T-helper 2 cell treated with Interferon-gamma antibody and Interleukin-4, amounts not matched to agents 5 μg/mL and 100 μg/mL, for 36 hours (primary cell): ENCODE measurements around the gene MSTN.

ENCODE experiments used
- DNase-seq: peaks from one replicate; pipeline ENCODE4 v3.0.0; 2021; ENCODE audit warnings: low spot score
- H3K27ac Mint-ChIP-seq: one replicate; pipeline ENCODE4 v1.8.0; 2021; ENCODE audit warnings: mild to moderate bottlenecking, mixed read lengths
- H3K27me3 Mint-ChIP-seq: one replicate; pipeline ENCODE4 v1.8.0; 2021; ENCODE audit warnings: low read depth, mixed read lengths
- H3K36me3 Mint-ChIP-seq: one replicate; pipeline ENCODE4 v1.8.0; 2021; ENCODE audit warnings: low read depth, mixed read lengths
- H3K4me1 Mint-ChIP-seq: one replicate; pipeline ENCODE4 v1.8.0; 2021; ENCODE audit warnings: low read depth, mixed read lengths
- H3K4me3 Mint-ChIP-seq: one replicate; pipeline ENCODE4 v1.8.0; 2022; ENCODE audit warnings: mild to moderate bottlenecking, moderate library complexity, mixed read lengths
- H3K9me3 Mint-ChIP-seq: one replicate; pipeline ENCODE4 v1.8.0; 2021; ENCODE audit warnings: mixed read lengths

MSTN gene

GRCh38 chr2:190084704-190085103 lies 22.2 kb upstream of the MSTN start:
- Mint-ChIP-seq H3K36me3 (no peaks in the 10 kb centered on the region), H3K27ac (no peak overlapping the region), H3K4me3 (no peak overlapping the region), H3K4me1 (no peaks in the 10 kb centered on the region), H3K27me3 (peaks cover 9% of the 10 kb centered on the region), H3K9me3 (no peaks in the 10 kb centered on the region)
- DNase-seq = no peak

- no peak for DNase-seq
- no peak overlapping the region for H3K4me3 Mint-ChIP-seq
- H3K27ac Mint-ChIP-seq = no peak overlapping the region
- H3K36me3 Mint-ChIP-seq = no peaks in the 10 kb centered on the region
- H3K27me3 Mint-ChIP-seq = peaks cover 19% of the 10 kb centered on the region
- no peaks in the 10 kb centered on the region for H3K9me3 Mint-ChIP-seq
- H3K4me1 Mint-ChIP-seq = no peaks in the 10 kb centered on the region
Measured at GRCh38 chr2:190082118-190082517, 19.6 kb upstream of the MSTN start.

GRCh38 chr2:190080527-190081049 lies 18.1 kb upstream of the MSTN start:
- Mint-ChIP-seq H3K36me3 (no peaks in the 10 kb centered on the region), H3K27me3 (peaks cover 27% of the 10 kb centered on the region), H3K9me3 (no peaks in the 10 kb centered on the region), H3K4me3 (no peak overlapping the region), H3K27ac (no peak overlapping the region), H3K4me1 (no peaks in the 10 kb centered on the region)
- no peak for DNase-seq

DNA sequence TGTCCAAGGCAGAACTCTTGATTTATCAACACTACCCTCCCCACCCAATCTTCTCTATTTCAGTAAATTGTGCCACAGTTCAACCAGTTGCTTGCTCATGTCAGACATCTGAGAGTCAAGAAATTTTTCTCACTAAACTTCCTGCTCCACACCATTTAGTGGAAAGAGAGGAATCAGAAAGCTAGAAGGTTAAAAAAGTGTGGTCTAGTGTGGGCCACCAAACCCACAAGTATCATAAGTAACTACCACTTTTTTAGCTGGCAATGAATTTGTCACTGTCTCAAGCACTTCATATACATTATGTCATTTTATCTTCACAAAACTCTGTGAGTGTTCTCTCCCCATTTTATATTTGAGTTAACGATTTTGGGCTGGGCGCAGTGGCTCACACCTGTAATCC lies 16.6 kb upstream of the MSTN start:
- H3K9me3 Mint-ChIP-seq = no peaks in the 10 kb centered on the region
- H3K4me3 Mint-ChIP-seq = no peak overlapping the region
- DNase-seq = no peak
- no peaks in the 10 kb centered on the region for H3K36me3 Mint-ChIP-seq
- no peaks in the 10 kb centered on the region for H3K4me1 Mint-ChIP-seq
- no peak overlapping the region for H3K27ac Mint-ChIP-seq
- peaks cover 32% of the 10 kb centered on the region for H3K27me3 Mint-ChIP-seq

GRCh38 chr2:190075623-190076022 lies 13.1 kb upstream of the MSTN start:
- H3K4me3 Mint-ChIP-seq = no peak overlapping the region
- H3K36me3 Mint-ChIP-seq = no peaks in the 10 kb centered on the region
- no peak overlapping the region for H3K27ac Mint-ChIP-seq
- peaks cover 22% of the 10 kb centered on the region for H3K27me3 Mint-ChIP-seq
- no peaks in the 10 kb centered on the region for H3K9me3 Mint-ChIP-seq
- no peak for DNase-seq
- H3K4me1 Mint-ChIP-seq = no peaks in the 10 kb centered on the region

DNA sequence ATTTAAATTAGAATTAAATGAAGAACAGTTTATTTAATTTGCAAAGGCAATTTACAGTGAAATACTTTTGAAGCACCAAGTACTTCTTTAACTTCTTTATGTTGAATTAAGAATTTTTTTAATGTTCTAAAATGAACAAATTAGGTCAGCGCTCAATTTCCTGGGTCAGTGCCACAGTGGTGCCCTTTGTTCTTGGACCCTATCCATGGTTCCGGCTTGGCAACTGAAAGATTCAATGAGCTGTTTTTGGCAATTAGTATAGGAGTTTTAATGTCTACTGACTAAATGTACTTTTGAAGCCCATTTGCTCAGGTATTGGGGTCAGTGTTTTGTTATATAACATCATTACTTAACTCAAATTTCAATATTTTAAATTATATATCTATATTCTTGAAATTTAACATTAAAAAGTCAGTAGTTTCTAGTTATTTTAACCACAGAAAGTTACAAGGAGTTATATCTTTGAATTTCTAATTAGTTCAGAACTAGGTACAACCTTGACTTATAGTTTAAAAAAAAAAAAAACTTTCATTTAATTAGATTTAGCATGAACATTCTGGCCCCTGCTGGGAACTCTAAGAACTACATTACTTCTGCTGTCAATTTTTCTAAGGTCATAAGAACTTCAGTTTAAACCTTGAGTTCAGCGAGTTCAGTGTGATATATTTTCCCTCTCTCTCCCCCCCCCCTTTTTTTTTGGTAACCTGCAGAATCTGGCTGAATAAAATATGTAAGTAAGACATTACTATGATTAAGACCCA lies 7.6 kb upstream of the MSTN start:
- Mint-ChIP-seq H3K27ac (no peak overlapping the region), H3K4me3 (no peak overlapping the region), H3K36me3 (no peaks in the 10 kb centered on the region), H3K27me3 (peaks cover under 1% of the 10 kb centered on the region), H3K4me1 (peaks cover 3% of the 10 kb centered on the region), H3K9me3 (no peaks in the 10 kb centered on the region)
- no peak for DNase-seq

DNA sequence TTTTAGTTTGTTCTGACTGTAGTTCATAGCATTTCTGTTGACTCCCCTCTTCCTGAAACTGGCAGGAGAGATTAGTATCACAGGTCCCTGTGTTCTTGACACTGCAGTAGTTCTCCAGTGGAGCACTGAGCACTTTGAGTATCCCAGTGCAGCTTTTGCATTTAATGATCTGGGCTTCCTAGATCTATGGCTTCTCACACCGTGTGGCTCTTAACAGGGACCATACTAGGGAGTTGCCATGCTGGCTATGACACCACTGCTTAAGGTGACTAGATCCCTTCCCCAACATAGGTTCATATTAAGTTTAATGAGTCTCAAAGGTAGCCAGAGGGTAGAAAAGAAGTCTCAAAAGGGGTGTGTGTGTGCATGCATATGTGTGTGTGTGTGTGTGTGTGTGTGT lies 6.2 kb upstream of the MSTN start:
- H3K9me3 Mint-ChIP-seq = no peaks in the 10 kb centered on the region
- no peaks in the 10 kb centered on the region for H3K27me3 Mint-ChIP-seq
- no peak overlapping the region for H3K27ac Mint-ChIP-seq
- H3K36me3 Mint-ChIP-seq = no peaks in the 10 kb centered on the region
- peaks cover 3% of the 10 kb centered on the region for H3K4me1 Mint-ChIP-seq
- H3K4me3 Mint-ChIP-seq = no peak overlapping the region
- no peak for DNase-seq

- H3K27me3 Mint-ChIP-seq = peaks cover 2% of the 10 kb centered on the region
- H3K36me3 Mint-ChIP-seq = no peaks in the 10 kb centered on the region
- no peaks in the 10 kb centered on the region for H3K9me3 Mint-ChIP-seq
- no peak overlapping the region for H3K27ac Mint-ChIP-seq
- DNase-seq = no peak
- no peak overlapping the region for H3K4me3 Mint-ChIP-seq
- H3K4me1 Mint-ChIP-seq = peaks cover 3% of the 10 kb centered on the region
Measured at GRCh38 chr2:190065839-190066238, 3.3 kb upstream of the MSTN start.

DNA sequence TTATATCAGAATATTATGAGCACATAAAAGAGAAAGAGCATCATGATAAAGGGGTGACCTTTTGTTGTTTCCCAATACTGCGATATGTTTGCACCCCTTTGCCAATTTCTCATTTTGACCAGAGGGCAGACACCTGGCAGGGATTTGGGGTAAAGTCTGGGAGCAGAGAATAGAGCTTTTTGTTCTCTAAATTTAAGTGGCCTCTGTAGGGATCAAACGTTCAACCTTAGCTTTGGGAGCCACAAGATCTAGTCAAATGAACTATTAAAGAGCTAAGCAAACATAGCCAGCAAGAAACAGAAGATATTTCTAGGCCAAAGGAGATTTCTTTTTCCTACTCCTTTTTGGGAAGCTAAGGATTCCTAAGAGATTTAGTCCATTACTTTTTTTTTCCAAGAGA lies 1.1 kb upstream of the MSTN start:
- DNase-seq = no peak
- H3K36me3 Mint-ChIP-seq = no peaks in the 10 kb centered on the region
- no peaks in the 10 kb centered on the region for H3K4me1 Mint-ChIP-seq
- peaks cover 11% of the 10 kb centered on the region for H3K27me3 Mint-ChIP-seq
- no peak overlapping the region for H3K4me3 Mint-ChIP-seq
- H3K27ac Mint-ChIP-seq = no peak overlapping the region
- H3K9me3 Mint-ChIP-seq = no peaks in the 10 kb centered on the region

DNA sequence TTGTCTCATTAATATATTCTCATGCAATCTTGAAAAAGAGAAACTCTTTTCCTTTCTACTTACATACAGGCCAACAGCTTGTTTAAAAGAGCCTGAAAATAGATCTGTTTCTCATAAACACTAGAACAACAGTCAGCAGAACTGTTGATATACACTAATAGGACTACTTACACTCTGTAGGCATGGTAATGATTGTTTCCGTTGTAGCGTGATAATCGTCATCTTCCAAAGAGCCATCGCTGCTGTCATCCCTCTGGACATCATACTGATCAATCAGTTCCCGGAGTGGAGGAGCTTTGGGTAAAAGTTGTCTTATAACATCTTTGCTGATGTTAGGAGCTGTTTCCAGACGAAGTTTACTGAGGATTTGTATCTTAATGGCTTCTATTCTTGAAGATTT lies 476 bp downstream of the MSTN start:
- H3K4me3 Mint-ChIP-seq = no peak overlapping the region
- DNase-seq = no peak
- H3K27ac Mint-ChIP-seq = no peak overlapping the region
- no peaks in the 10 kb centered on the region for H3K9me3 Mint-ChIP-seq
- no peaks in the 10 kb centered on the region for H3K36me3 Mint-ChIP-seq
- peaks cover 11% of the 10 kb centered on the region for H3K27me3 Mint-ChIP-seq
- no peaks in the 10 kb centered on the region for H3K4me1 Mint-ChIP-seq

GRCh38 chr2:190060626-190061025 lies 1.9 kb downstream of the MSTN start:
- Mint-ChIP-seq H3K27me3 (peaks cover 11% of the 10 kb centered on the region), H3K27ac (no peak overlapping the region), H3K36me3 (no peaks in the 10 kb centered on the region), H3K9me3 (no peaks in the 10 kb centered on the region), H3K4me3 (no peak overlapping the region), H3K4me1 (no peaks in the 10 kb centered on the region)
- DNase-seq = no peak

GRCh38 chr2:190060019-190060418 lies 2.5 kb downstream of the MSTN start:
- Mint-ChIP-seq H3K27me3 (peaks cover 11% of the 10 kb centered on the region), H3K4me1 (no peaks in the 10 kb centered on the region), H3K9me3 (no peaks in the 10 kb centered on the region), H3K4me3 (no peak overlapping the region), H3K27ac (no peak overlapping the region), H3K36me3 (no peaks in the 10 kb centered on the region)
- DNase-seq = no peak

DNA sequence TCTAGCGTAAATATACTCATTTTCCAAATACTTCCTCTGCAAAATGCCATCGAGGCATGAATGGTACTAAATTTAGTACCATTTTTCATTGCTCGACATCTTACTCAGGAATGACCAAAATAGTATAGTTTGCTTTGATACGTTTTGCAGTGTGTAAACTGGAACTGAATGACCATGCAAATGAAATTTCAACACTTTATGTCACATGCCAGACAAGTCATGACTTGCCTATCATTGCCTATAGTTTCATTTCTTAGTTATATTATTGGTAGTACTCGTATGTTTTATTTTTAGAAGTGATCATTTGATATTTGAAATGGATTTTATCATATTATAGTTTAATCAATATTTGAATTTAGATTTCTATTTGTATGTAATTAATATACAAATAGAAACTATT lies 9.1 kb downstream of the MSTN start:
- no peaks in the 10 kb centered on the region for H3K4me1 Mint-ChIP-seq
- no peaks in the 10 kb centered on the region for H3K27me3 Mint-ChIP-seq
- no peak for DNase-seq
- H3K36me3 Mint-ChIP-seq = no peaks in the 10 kb centered on the region
- H3K27ac Mint-ChIP-seq = no peak overlapping the region
- H3K4me3 Mint-ChIP-seq = no peak overlapping the region
- H3K9me3 Mint-ChIP-seq = no peaks in the 10 kb centered on the region

- H3K36me3 Mint-ChIP-seq = no peaks in the 10 kb centered on the region
- no peaks in the 10 kb centered on the region for H3K9me3 Mint-ChIP-seq
- H3K27ac Mint-ChIP-seq = no peak overlapping the region
- no peak overlapping the region for H3K4me3 Mint-ChIP-seq
- H3K4me1 Mint-ChIP-seq = no peaks in the 10 kb centered on the region
- H3K27me3 Mint-ChIP-seq = peaks cover 2% of the 10 kb centered on the region
- DNase-seq = no peak
Measured at GRCh38 chr2:190052307-190052706, 10.2 kb downstream of the MSTN start.

- no peaks in the 10 kb centered on the region for H3K9me3 Mint-ChIP-seq
- H3K27me3 Mint-ChIP-seq = peaks cover 2% of the 10 kb centered on the region
- no peak for DNase-seq
- no peaks in the 10 kb centered on the region for H3K4me1 Mint-ChIP-seq
- no peak overlapping the region for H3K27ac Mint-ChIP-seq
- H3K4me3 Mint-ChIP-seq = no peak overlapping the region
- H3K36me3 Mint-ChIP-seq = no peaks in the 10 kb centered on the region
Measured at GRCh38 chr2:190051223-190051622, 11.3 kb downstream of the MSTN start.
